ENCODE results near the gene TINAGL1. TPM values are rescaled to one million over a fixed set of nuclear protein-coding genes. Genes with fewer than 3 reads are reported as not detected.
A peak's percentile ranks its signal among the peaks of the same experiment; 100 is the strongest.

TINAGL1 gene
- total and polyA plus RNA-seq, 2 of the 13 experiments (the other 11 are each of a cell fraction or from before 2014, with no cell fraction given): 24.7 to 76.8 TPM

DNA sequence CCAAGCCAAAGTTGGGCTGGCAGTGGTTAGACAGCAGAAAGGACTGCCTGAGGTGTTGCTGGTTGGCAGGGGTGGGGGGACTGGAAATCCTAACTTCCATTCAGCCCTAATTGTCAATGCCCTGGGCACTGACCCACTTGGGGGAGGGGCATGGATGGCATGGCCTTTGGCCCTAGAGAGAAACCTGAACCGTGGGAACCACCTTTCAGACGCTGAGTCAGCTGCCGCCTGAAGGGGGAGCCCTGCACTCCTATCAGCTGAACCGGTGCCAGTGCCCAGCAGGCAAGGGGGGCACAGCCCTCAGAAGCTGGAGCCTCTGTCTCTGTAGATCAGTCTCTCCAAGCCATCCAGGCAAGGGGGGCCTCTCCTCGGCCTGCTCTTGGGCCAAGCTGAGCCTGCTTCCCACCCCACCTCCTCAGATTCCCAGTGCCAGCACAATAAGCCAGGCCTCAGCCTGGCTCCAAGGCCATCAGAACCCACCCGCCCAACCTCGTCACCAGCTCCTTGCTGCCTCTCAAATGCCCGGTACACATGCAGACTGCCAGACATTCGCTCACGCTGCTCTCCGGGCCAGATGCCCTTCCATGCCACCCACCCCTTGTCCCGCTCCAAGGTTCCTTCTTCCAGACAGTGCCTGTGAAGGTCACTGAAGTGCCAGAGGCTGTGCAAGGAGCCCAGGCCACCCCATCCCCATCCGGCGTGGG lies 11.6 kb downstream of the TINAGL1 start (continued):
- TF ChIP-seq, protein P1, sequence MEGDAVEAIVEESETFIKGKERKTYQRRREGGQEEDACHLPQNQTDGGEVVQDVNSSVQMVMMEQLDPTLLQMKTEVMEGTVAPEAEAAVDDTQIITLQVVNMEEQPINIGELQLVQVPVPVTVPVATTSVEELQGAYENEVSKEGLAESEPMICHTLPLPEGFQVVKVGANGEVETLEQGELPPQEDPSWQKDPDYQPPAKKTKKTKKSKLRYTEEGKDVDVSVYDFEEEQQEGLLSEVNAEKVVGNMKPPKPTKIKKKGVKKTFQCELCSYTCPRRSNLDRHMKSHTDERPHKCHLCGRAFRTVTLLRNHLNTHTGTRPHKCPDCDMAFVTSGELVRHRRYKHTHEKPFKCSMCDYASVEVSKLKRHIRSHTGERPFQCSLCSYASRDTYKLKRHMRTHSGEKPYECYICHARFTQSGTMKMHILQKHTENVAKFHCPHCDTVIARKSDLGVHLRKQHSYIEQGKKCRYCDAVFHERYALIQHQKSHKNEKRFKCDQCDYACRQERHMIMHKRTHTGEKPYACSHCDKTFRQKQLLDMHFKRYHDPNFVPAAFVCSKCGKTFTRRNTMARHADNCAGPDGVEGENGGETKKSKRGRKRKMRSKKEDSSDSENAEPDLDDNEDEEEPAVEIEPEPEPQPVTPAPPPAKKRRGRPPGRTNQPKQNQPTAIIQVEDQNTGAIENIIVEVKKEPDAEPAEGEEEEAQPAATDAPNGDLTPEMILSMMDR (CRISPR knock-in tag; IDR thresholded peaks at IDR 0.05): peak; percentile 75
- TF ChIP-seq ZNF598 (CRISPR knock-in tag; IDR thresholded peaks at IDR 0.05; ENCODE audit: borderline replicate concordance) (no peak), PITX1 (CRISPR knock-in tag; IDR thresholded peaks at IDR 0.05) (0 out of 2 replicates have a peak, but pooled peaks have one; percentile 15), FOXC1 (CRISPR knock-in tag; IDR thresholded peaks at IDR 0.05; ENCODE audit: borderline replicate concordance) (no peak), SIX1 (CRISPR knock-in tag; IDR thresholded peaks at IDR 0.05; ENCODE audit: borderline replicate concordance) (peak; percentile 90), ZSCAN31 (CRISPR knock-in tag; IDR thresholded peaks at IDR 0.05; ENCODE audit: low read depth) (no peak), ARNTL (CRISPR knock-in tag; IDR thresholded peaks at IDR 0.05) (no peak), NRL (CRISPR knock-in tag; IDR thresholded peaks at IDR 0.05; ENCODE audit: borderline replicate concordance) (0 out of 2 replicates have a peak, but pooled peaks have one; percentile 19), HNRNPL (IDR thresholded peaks at IDR 0.05; ENCODE audit: low read depth, low read length) (peak; percentile 99), ERF (CRISPR knock-in tag; IDR thresholded peaks at IDR 0.05) (no peak), ZMYM2 (CRISPR knock-in tag; IDR thresholded peaks at IDR 0.05) (no peak), NR2F1 (CRISPR knock-in tag; IDR thresholded peaks at IDR 0.05) (peak; percentile 49 to 66; a peak in 3 of 4 replicates), SCMH1 (CRISPR knock-in tag; IDR thresholded peaks at IDR 0.05; ENCODE audit: borderline replicate concordance) (no peak), FIP1L1 (IDR thresholded peaks at IDR 0.05; ENCODE audit: borderline replicate concordance, insufficient read depth, low read depth, low read length) (no peak), SYNCRIP (IDR thresholded peaks at IDR 0.05; ENCODE audit: insufficient read depth, low read depth, low read length) (no peak), ELF4 (CRISPR knock-in tag; IDR thresholded peaks at IDR 0.05; ENCODE audit: borderline replicate concordance) (no peak), ZMAT3 (CRISPR knock-in tag; conservative IDR thresholded peaks at IDR 0.05) (no peak), KDM3A (CRISPR knock-in tag; IDR thresholded peaks at IDR 0.05; ENCODE audit: low read depth) (no peak), MAFF (IDR thresholded peaks at IDR 0.05; ENCODE audit: low read depth, low read length) (peak; percentile 71), ZNF557 (CRISPR knock-in tag; IDR thresholded peaks at IDR 0.05) (no peak)
- TF ChIP-seq, protein P2, sequence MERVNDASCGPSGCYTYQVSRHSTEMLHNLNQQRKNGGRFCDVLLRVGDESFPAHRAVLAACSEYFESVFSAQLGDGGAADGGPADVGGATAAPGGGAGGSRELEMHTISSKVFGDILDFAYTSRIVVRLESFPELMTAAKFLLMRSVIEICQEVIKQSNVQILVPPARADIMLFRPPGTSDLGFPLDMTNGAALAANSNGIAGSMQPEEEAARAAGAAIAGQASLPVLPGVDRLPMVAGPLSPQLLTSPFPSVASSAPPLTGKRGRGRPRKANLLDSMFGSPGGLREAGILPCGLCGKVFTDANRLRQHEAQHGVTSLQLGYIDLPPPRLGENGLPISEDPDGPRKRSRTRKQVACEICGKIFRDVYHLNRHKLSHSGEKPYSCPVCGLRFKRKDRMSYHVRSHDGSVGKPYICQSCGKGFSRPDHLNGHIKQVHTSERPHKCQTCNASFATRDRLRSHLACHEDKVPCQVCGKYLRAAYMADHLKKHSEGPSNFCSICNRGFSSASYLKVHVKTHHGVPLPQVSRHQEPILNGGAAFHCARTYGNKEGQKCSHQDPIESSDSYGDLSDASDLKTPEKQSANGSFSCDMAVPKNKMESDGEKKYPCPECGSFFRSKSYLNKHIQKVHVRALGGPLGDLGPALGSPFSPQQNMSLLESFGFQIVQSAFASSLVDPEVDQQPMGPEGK (CRISPR knock-in tag; IDR thresholded peaks at IDR 0.05): 0 out of 2 replicates have a peak, but pooled peaks have one; percentile 12
- TF ChIP-seq, protein P3, sequence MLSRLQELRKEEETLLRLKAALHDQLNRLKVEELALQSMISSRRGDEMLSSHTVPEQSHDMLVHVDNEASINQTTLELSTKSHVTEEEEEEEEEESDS (CRISPR knock-in tag; IDR thresholded peaks at IDR 0.05; ENCODE audit: borderline replicate concordance): no peak
- TF ChIP-seq, protein P4, sequence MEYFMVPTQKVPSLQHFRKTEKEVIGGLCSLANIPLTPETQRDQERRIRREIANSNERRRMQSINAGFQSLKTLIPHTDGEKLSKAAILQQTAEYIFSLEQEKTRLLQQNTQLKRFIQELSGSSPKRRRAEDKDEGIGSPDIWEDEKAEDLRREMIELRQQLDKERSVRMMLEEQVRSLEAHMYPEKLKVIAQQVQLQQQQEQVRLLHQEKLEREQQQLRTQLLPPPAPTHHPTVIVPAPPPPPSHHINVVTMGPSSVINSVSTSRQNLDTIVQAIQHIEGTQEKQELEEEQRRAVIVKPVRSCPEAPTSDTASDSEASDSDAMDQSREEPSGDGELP (IDR thresholded peaks at IDR 0.05; ENCODE audit: borderline replicate concordance, low read depth): peak; percentile 78; the same call in 1 of the 2 replicates

All from HepG2 (cell line).